GM12875 (cell line): ENCODE data around the gene KLF3.
A peak's percentile ranks its signal among the peaks of the same experiment; 100 is the strongest.

Experiments
- H3K4me3 ChIP-seq: one replicate; pipeline ENCODE4 v1.5.1; 2011; ENCODE audit warnings: low read depth, low read length, control low read depth
- CTCF ChIP-seq: IDR thresholded peaks from 2 replicates; pipeline ENCODE4 v1.5.1; 2011; ENCODE audit warnings: low read depth, mild to moderate bottlenecking, control low read depth, inconsistent platforms, low read length, moderate library complexity, borderline replicate concordance; ENCODE audit not compliant: insufficient read depth

The KLF3 gene

GRCh38 chr4:38656111-38656510 lies 7.9 kb upstream of the KLF3 start:
- H3K4me3 ChIP-seq: no peak overlapping the region
- TF ChIP-seq CTCF: no peak

GRCh38 chr4:38659346-38659745 lies 4.7 kb upstream of the KLF3 start:
- no peak overlapping the region for H3K4me3 ChIP-seq
- TF ChIP-seq CTCF: no peak

GRCh38 chr4:38660838-38661237 lies 3.2 kb upstream of the KLF3 start:
- TF ChIP-seq CTCF: no peak

GRCh38 chr4:38661371-38661770 lies 2.6 kb upstream of the KLF3 start:
- no peak for TF ChIP-seq CTCF
- no peak overlapping the region for H3K4me3 ChIP-seq

More at GRCh38 chr4:38660838-38661237, 3.2 kb upstream of the KLF3 start:
- H3K4me3 ChIP-seq: no peak overlapping the region

GRCh38 chr4:38662522-38663089 lies 1.4 kb upstream of the KLF3 start:
- peak overlapping the region; percentile 72 for H3K4me3 ChIP-seq
- TF ChIP-seq CTCF: no peak

- H3K4me3 ChIP-seq: peak overlapping the region; percentile 72
- TF ChIP-seq CTCF: no peak
Measured at GRCh38 chr4:38663090-38663800, 754 bp upstream of the KLF3 start.
